Measurements from ENCODE around the gene RILP. TPM values are rescaled to one million over a fixed set of nuclear protein-coding genes. Genes with fewer than 3 reads are reported as not detected.

RILP gene
- total and polyA plus RNA-seq, 2 donors (not counting 1 experiment from before 2014, with no cell fraction given): 7.4 to 12.4 TPM

- DNase-seq (ENCODE audit: low read depth in 2 of 2): no peak
- TF ChIP-seq CTCF (conservative IDR thresholded peaks at IDR 0.05 in 1 of 2, IDR thresholded peaks at IDR 0.05 in 1 of 2; ENCODE audit: low read depth in 1 of 2, low read length in 2 of 2) (peak; percentile 6 to 70), EZH2 (IDR thresholded peaks at IDR 0.05; ENCODE audit: low read length, missing control alignments) (no peak)
These were observed 1.3 kb downstream of the RILP start for GRCh38 chr17:1648173-1648962.

DNA sequence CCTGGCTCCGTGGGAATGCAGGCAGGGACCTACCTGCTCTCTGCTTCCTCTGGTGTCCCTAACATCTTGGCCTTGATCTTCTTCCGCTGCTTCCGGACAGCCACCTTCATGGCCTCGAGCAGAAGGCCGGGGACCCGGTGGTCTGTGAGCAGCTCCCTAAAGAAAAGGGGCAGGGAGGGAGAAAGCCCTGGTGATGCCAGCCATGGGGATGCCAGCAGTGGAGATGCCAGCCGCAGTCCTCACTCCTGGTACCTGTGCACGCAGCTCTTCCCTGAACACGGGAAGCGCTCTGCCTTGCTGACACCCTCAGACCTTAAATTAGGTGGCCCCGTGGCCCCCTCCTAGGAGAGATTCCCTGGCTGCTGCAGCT, 1.9 kb downstream of the RILP start:
- H3K79me2 ChIP-seq (ENCODE audit: control insufficient read depth, insufficient read depth, low read length): no peaks in the 10 kb centered on the region
- no peaks in the 10 kb centered on the region for H4K20me1 ChIP-seq (ENCODE audit: control insufficient read depth, extremely low read depth, insufficient read depth, low read length)
- TF ChIP-seq CTCF (conservative IDR thresholded peaks at IDR 0.05 in 1 of 2, IDR thresholded peaks at IDR 0.05 in 1 of 2; ENCODE audit: low read depth in 1 of 2, low read length in 2 of 2) (no peak), EZH2 (IDR thresholded peaks at IDR 0.05; ENCODE audit: low read length, missing control alignments) (no peak)
- H2AFZ ChIP-seq (ENCODE audit: low read length): no peak overlapping the region
- H3K27ac ChIP-seq (ENCODE audit: insufficient read depth, low read length): no peak overlapping the region
- no peaks in the 10 kb centered on the region for H3K27me3 ChIP-seq (ENCODE audit: control insufficient read depth, insufficient read depth, low read length)
- no peak for DNase-seq (ENCODE audit: low read depth in 2 of 2)
- H3K4me1 ChIP-seq (ENCODE audit: control insufficient read depth, extremely low read depth, insufficient read depth, low read length): peaks cover 25% of the 10 kb centered on the region
- peaks cover 13% of the 10 kb centered on the region for H3K36me3 ChIP-seq (ENCODE audit: control insufficient read depth, insufficient read depth, low read length)
- no peak overlapping the region for H3K4me2 ChIP-seq (ENCODE audit: extremely low read depth, insufficient read depth, low read length)
- peak overlapping the region in 1 of 4 experiments; percentile 62 for H3K4me3 ChIP-seq (replicated peaks in 1 of 4; ENCODE audit: control extremely low read depth in 1 of 4, insufficient read depth in 1 of 4, low read depth in 3 of 4, low read length in 4 of 4)
- H3K9ac ChIP-seq (ENCODE audit: insufficient read depth, low read length): no peak overlapping the region
- H3K9me3 ChIP-seq (ENCODE audit: control insufficient read depth, insufficient read depth, low read depth, low read length): no peaks in the 10 kb centered on the region

More at GRCh38 chr17:1648173-1648962, 1.3 kb downstream of the RILP start:
- H3K4me1 ChIP-seq (ENCODE audit: control insufficient read depth, extremely low read depth, insufficient read depth, low read length): peaks cover 25% of the 10 kb centered on the region
- no peaks in the 10 kb centered on the region for H3K79me2 ChIP-seq (ENCODE audit: control insufficient read depth, insufficient read depth, low read length)
- H3K27me3 ChIP-seq (ENCODE audit: control insufficient read depth, insufficient read depth, low read length): no peaks in the 10 kb centered on the region
- peak overlapping the region; percentile 35 to 62 (median 48) for H3K4me3 ChIP-seq (replicated peaks in 1 of 4; ENCODE audit: control extremely low read depth in 1 of 4, insufficient read depth in 1 of 4, low read depth in 3 of 4, low read length in 4 of 4)
- H4K20me1 ChIP-seq (ENCODE audit: control insufficient read depth, extremely low read depth, insufficient read depth, low read length): no peaks in the 10 kb centered on the region
- H2AFZ ChIP-seq (ENCODE audit: low read length): peak overlapping the region; percentile 69
- H3K9ac ChIP-seq (ENCODE audit: insufficient read depth, low read length): peak overlapping the region; percentile 61
- peak overlapping the region; percentile 28 for H3K27ac ChIP-seq (ENCODE audit: insufficient read depth, low read length)
- peak overlapping the region; percentile 95 for H3K4me2 ChIP-seq (ENCODE audit: extremely low read depth, insufficient read depth, low read length)
- peaks cover 17% of the 10 kb centered on the region for H3K36me3 ChIP-seq (ENCODE audit: control insufficient read depth, insufficient read depth, low read length)
- no peaks in the 10 kb centered on the region for H3K9me3 ChIP-seq (ENCODE audit: control insufficient read depth, insufficient read depth, low read depth, low read length)

DNA sequence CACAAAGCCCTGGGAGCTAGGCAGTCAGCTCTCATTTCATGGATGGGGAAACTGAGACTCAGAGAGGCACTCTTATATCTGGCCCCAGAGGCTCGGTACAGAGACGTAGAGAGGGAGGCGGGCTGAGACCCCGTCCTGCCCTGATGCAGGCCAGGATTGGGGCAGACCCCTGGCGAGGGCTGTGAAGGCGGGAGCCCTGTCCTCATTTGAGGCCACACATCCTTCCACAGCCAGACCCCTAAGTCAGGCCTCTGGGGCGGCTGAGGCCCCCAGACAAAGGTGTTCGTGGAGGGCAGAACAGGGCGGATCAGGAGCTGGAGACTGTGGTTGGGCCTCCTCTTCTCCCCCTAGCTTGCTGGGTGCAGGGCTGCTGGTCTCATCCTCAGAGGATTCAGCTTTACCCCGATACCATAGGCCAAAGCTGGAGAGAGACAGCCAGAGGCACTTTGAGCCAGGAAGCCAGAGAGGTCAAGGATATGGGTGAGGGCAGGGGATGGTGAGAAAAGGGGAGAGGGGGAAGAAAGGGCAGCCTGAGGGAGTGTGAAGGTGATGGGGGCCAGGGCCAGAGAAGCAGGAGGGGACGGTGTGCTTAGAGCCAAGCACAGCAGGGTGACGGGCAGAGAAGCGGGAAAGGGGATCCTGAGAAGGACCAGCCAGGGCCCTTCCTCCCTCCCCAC, 3.3 kb downstream of the RILP start:
- H3K4me1 ChIP-seq (ENCODE audit: control insufficient read depth, extremely low read depth, insufficient read depth, low read length): peaks cover 25% of the 10 kb centered on the region
- no peak overlapping the region for H3K27ac ChIP-seq (ENCODE audit: insufficient read depth, low read length)
- no peak overlapping the region for H3K9ac ChIP-seq (ENCODE audit: insufficient read depth, low read length)
- no peaks in the 10 kb centered on the region for H3K9me3 ChIP-seq (ENCODE audit: control insufficient read depth, insufficient read depth, low read depth, low read length)
- no peak for DNase-seq (ENCODE audit: low read depth in 2 of 2)
- no peaks in the 10 kb centered on the region for H3K79me2 ChIP-seq (ENCODE audit: control insufficient read depth, insufficient read depth, low read length)
- H2AFZ ChIP-seq (ENCODE audit: low read length): no peak overlapping the region
- no peaks in the 10 kb centered on the region for H3K27me3 ChIP-seq (ENCODE audit: control insufficient read depth, insufficient read depth, low read length)
- no peaks in the 10 kb centered on the region for H4K20me1 ChIP-seq (ENCODE audit: control insufficient read depth, extremely low read depth, insufficient read depth, low read length)
- no peak overlapping the region for H3K4me2 ChIP-seq (ENCODE audit: extremely low read depth, insufficient read depth, low read length)
- H3K36me3 ChIP-seq (ENCODE audit: control insufficient read depth, insufficient read depth, low read length): peaks cover 6% of the 10 kb centered on the region
- H3K4me3 ChIP-seq (replicated peaks in 1 of 4; ENCODE audit: control extremely low read depth in 1 of 4, insufficient read depth in 1 of 4, low read depth in 3 of 4, low read length in 4 of 4): no peak overlapping the region
- TF ChIP-seq EZH2 (IDR thresholded peaks at IDR 0.05; ENCODE audit: low read length, missing control alignments): no peak
- TF ChIP-seq CTCF (conservative IDR thresholded peaks at IDR 0.05 in 1 of 2, IDR thresholded peaks at IDR 0.05 in 1 of 2; ENCODE audit: low read depth in 1 of 2, low read length in 2 of 2): no peak
